NCI-H226 (cell line): ENCODE results near the gene PCID2.

Experiments used
- DNase-seq: peaks from one replicate; pipeline ENCODE4 v3.0.0-alpha.2; 2015

Gene PCID2

DNA sequence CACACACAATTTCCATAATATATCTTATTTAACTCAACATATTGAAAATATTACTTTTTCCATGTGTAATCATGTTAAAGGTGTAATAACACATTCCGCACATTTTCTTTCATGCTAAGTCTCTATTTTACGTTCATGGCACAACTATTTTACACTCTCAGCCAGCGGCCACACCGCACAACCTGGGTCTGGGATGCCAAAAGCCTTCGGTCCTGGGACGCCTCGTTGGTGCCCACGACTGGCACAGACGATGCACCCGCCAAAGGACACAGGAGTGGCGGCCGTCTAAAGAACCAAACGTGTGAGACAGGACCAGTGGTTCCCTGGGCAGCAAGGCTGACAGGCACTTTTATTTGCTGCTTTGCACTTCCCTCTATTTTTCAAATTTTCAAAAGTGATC, 60.1 kb downstream of the PCID2 start:
- DNase-seq: no peak

- DNase-seq: no peak
Observed at GRCh38 chr13:113147206-113147605, 61.3 kb downstream of the PCID2 start.

DNA sequence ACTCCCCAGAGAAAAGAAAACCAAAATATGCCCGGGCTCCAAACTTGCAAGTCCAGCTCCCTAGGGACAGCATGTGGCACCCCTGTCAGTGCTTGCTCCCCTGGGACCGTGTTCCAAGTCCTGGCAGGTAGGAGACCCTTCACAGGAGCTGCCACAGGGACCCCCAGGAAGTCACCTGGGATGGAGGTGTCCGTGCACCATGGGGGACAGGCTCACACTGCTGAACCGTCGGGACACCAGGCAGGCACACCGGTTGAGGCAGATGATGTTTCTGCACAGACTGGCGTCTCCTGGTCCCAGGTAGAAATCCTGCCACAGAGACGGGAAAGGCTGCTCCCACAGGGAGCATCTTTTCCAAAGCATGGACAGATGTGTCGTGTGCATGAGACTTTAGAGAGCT, 61.7 kb downstream of the PCID2 start:
- DNase-seq: no peak

DNA sequence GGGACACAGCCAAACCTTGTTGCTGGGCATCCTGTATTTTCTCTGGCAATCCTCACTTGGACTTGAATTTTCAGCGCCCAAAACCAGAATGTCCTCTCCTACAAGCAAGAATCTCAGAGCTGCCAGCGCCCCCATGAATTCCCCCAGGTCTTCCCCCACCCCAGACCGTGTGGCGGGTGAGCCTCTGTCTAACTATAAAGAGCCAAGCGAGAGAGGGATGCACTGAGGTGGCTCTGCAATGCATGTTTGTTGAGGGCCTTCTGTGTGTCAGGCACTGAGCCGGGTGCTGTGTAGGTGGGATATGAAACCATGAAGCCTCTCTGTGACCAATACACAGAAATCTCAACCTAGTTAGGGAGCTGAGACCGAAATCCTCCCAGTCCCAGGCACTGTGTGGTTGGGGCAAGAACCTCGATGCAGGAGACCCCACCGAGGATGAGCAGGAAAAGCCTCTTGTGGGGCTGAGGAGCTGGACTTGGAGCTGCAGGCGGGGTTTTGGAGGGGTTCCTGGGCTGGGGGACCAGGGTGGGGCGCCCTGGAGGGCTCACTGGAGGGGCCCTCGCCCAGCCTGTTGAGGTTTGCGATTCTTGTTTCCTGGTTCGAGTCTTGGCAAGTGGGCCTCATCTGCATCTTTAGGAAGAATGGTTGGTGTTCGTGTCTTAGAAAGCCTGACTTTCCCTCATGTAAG, 62.4 kb downstream of the PCID2 start:
- no peak for DNase-seq

DNA sequence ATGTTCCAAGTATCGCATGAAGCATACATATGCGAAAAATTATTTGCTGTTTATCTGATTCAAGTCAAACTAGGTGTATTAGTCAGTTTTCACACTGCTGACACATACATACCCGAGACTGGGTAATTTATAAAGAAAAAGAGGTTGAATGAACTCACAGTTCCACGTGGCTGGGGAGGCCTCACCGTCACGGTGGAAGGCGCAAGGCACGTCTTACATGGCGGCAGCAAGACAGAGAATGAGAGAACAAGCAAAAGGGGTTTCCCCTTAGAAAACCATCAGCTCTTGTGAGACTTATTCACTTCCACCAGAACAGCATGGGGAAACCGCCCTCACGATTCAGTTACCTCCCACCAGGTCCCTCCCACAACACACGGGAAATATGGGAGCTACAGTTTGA, 63.0 kb downstream of the PCID2 start:
- DNase-seq: no peak

- no peak for DNase-seq
Observed at GRCh38 chr13:113144255-113144629, 64.2 kb downstream of the PCID2 start.

GRCh38 chr13:113143466-113144254, 64.8 kb downstream of the PCID2 start:
- no peak for DNase-seq

DNA sequence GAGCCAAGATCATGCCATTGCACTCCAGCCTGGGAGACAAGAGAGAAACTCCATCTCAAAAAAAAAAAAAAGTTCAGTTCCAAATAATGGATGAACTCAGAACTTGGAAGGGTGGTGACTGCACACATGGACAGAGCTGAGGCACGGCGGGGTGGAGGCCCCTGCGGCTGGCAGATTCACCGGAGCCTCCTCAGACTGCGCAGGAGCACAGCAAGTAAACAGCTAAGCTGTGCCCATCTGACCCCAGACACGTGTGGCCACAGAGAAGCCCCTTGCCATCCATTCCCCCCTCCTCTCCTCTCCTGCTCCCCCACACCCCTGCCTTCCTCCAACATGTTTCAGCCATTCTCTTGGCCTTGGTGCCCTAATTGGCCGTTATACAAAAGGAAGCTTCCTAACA, 65.6 kb downstream of the PCID2 start:
- DNase-seq: no peak

- DNase-seq: no peak
Observed at GRCh38 chr13:113141601-113141970, 66.9 kb downstream of the PCID2 start.

DNA sequence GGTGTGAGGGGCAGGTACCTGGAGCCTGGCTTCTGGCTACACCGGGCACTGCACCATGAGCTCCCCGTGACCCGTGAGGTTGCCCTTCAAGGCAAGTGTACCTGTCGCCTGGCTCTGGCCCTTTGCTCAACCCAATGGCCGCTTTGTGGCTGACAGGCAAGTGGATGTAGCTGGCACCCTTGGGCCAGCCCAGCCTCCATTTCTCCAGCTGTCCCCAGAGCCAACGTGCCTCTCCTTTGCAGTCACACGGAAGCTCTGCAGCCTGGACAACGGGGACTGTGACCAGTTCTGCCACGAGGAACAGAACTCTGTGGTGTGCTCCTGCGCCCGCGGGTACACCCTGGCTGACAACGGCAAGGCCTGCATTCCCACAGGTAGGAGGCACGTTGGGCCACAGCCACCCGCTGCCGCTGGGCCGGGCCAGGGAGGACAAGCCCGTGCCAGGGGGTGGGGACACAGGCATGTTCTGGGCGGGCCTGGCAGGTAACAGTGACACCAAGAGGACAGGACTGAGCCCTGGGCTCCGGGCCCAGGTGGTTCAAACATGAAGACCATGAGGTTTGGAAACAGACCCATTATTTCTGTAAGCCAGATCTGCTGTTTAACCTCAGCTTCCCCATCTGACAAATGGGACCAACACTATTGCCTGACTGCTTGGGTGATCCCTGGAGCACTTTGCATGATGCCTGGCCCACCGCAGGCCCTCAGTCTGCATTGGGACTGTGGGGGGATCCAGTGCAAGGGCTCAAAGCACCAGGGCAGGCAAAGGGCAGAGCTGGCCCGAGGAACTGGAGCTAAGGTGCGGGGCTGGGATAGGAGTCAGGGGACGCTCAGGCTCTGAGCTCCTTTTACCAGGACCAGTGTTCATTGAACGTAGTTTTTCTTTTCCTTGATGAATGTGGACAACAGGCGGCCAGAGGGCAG, 67.5 kb downstream of the PCID2 start:
- no peak for DNase-seq

DNA sequence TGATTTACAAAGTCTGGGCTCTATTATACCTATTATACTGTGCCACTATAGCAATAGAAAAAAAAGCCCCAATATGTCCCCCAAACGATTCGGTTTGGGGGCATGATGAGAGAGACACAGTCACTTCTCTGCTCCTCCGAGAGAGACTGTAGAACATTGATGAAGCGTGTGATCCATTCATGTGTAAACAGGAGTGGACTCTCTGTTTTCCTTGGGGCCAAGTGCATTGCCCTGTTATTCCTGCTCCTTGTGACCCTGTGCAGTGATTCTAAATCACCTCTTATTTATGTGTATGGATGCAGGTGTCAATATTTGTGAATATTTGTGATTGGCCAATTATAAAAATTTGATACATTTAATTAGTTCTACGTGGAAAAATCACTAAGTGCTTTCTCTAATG, 68.9 kb downstream of the PCID2 start:
- no peak for DNase-seq

GRCh38 chr13:113138792-113139551, 69.5 kb downstream of the PCID2 start:
- no peak for DNase-seq

DNA sequence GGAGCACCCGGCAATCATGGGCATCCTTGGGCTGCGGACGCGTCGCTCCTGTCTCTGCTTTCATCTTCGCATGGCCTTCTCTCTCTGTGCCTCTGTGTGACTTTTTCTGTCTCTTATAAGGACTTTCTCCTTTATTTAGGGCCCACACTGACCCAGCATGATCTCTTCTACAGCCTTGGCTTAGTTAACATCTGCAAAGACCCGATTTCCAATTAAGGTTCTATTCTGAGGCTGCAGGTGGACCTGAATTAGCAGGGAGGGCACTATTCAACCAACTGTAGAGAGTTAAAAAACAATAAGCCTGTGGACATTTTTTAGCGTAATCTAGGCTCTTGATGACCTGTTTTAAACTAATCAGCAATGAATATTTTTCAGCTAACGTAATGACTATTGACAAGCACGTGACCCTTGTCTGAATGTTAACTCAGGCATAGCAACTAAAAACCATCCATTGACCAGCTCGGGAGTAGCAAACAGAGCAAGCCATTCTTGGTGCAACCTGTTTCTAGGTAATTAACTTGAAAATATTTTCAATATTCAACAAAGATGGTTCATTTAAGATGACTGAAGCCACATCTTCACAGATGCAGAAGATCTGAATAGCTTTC, 70.7 kb downstream of the PCID2 start:
- no peak for DNase-seq

GRCh38 chr13:113135281-113135760, 73.1 kb downstream of the PCID2 start:
- no peak for DNase-seq

GRCh38 chr13:113129921-113130750, 78.3 kb downstream of the PCID2 start:
- DNase-seq: no peak

GRCh38 chr13:113129480-113129879, 79.0 kb downstream of the PCID2 start:
- no peak for DNase-seq
